Skin of body (tissue), 2 donors: Measurements from ENCODE around the gene DDI1. TPM values are rescaled to one million over a fixed set of nuclear protein-coding genes. Genes with fewer than 3 reads are reported as not detected.
A peak's percentile ranks its signal among the peaks of the same experiment; 100 is the strongest.

ENCODE experiments used
- DNase-seq: peaks from one replicate; lab custom pipeline; 2025; lab: John Stamatoyannopoulos, UW
- total RNA-seq: library from RNA; depleted of rRNA; stranded (reverse); fragments of >200 nt; gene quantifications from one replicate; pipeline ENCODE4 v1.2.3, GENCODE V29; 2014

The DDI1 gene
- total RNA-seq: not detected

DNA sequence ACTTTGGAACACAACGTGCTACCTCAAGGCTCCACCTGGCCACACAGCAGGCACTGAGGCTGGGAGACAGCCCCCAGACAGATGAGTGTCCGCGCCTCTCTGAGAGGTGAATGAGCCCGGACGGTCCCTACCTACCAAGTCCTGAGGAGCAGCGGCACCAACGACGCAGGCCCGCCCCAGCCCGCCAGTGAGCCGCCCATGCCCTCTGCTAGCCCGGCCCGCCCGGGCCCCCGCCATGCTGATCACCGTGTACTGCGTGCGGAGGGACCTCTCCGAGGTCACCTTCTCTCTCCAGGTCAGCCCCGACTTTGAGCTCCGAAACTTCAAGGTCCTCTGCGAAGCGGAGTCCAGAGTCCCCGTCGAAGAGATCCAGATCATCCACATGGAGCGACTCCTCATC is at the start of gene DDI1:
DDI1 (plus strand) TSS at position 53 of the 400 bp plus-strand sequence; CDS start at position 236, 183 bp downstream.
- no peak for DNase-seq

- no peak for DNase-seq
Observed at GRCh38 chr11:103987629-103988594, 48.5 kb upstream of the DDI1 start.

GRCh38 chr11:103988595-103988969 is 47.9 kb upstream of the DDI1 start:
- DNase-seq: no peak

DNA sequence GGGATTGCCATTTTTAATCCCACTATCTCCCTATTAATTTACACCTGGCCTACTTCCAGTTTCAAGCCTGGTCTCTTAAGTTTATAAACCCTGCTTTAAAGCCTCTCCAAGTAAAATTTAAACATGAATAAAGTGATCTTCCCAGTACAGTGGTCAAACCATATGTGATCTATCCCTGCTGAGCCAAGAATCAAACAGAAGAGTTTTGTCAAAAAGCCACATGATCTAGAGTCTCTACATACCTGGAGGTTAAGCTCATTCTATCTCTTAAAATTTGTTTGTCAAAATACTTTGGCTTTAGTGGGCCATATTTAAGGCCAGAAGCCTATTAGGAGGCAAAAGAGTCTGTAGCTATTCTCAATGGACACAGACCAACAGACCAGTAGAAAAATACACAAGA is 42.9 kb upstream of the DDI1 start:
- DNase-seq: peak; percentile 13

DNA sequence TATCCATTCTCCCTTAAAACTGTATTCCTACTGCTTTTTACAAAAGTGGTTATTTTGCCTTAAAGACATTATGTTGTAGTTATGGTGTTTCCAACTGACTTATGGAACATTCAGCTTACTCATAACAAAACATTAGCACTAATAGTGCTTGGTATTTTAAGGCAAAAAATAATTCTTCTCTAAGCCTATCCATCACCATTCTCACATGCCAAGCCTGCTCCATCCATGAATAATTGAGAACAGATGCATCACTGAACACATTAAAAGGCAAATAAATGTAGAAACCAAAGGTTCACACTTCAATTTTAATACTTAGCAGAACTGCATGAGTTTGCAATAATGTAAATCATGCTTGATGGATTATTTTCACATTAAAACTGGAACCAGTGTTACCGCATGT is 42.3 kb upstream of the DDI1 start:
- peak; percentile 34 for DNase-seq

GRCh38 chr11:103994518-103994917 is 41.9 kb upstream of the DDI1 start:
- no peak for DNase-seq

GRCh38 chr11:103995896-103996295 is 40.5 kb upstream of the DDI1 start:
- DNase-seq: no peak

GRCh38 chr11:103997082-103997481 is 39.4 kb upstream of the DDI1 start:
- DNase-seq: no peak

DNA sequence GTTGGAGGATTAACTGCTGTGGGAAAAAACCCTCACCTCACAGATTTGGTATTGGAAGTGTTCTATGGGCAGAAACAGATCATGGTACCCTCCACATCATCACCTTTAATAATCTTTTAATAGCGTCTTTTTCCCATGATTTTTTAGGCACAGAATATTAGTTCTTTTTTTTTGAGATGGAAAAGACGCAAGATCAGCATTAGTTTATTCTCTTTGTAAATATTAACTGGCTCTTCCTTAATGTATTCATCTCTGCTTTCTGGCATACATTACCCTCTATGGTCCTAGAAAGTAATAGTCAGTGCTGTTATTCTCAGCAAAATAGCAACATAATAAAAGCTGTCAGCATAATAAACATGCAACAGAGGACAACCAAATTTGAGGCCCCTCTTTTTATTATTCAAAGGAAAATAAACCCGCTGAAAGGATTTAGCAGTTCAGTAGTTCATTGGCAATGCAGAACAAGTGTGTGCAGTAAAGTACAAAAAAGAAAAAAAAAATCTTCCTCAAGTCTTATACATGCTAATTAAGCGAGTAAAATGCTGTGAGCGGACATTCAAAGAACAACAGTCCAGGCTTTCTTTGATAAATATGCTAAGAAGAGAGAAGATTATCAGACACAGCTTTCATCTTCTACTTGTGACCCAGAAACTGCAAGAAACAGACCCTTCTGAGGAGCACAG is 37.5 kb upstream of the DDI1 start:
- no peak for DNase-seq

- DNase-seq: no peak
Observed at GRCh38 chr11:104000798-104001197, 35.6 kb upstream of the DDI1 start.

DNA sequence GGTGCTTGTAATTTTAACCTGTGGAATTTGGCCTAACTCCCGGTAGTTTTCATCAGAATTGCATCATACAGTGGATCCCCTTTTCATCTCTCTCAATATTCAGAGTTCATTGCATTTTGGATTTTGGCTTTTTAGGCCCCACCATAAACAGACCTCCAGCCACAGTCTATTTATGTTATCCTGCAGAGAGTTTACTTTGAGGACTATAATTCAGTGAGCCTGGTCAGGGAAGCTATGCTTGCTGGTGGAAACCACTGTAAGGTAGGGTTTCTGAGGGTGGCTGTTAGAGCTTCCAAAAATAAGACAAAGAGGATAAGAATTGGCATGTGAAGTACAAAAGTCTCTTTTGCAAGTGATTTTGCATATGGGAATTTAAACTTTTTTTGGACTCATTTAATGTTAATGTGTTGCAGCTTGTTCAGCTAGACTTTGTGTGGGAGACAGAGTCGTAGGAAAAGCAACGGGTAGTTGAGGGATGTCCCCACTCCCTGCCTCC is 34.8 kb upstream of the DDI1 start:
- DNase-seq: no peak

- no peak for DNase-seq
Observed at GRCh38 chr11:104003491-104003890, 32.9 kb upstream of the DDI1 start.

DNA sequence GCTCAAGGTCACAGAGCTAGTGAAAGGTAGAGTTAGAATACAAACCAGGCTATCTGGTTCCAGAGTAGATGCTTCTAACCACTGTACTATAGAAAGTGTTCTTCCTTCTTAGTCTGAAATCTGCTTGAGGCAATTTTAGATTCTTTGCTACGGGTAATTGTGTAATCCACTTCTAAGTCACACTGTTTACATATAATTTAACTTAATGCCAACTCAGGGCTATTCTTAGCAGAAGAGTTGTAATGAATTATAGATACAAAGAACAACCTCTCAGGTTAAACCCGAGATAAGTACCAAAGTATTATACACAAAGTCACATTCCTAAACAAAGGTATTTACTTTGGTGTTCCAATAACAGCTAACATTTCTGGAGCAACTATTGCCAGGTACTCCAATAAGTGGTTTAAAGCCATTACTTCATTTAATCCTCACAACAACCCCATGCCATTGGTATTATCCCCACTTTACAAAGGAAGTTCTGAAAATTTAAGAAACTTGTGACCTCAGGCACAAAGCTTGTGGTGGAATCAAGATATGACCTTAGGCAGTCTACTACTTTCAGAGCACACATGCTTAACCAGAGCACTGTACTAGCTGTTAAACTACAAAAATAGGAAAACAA is 31.1 kb upstream of the DDI1 start:
- no peak for DNase-seq

DNA sequence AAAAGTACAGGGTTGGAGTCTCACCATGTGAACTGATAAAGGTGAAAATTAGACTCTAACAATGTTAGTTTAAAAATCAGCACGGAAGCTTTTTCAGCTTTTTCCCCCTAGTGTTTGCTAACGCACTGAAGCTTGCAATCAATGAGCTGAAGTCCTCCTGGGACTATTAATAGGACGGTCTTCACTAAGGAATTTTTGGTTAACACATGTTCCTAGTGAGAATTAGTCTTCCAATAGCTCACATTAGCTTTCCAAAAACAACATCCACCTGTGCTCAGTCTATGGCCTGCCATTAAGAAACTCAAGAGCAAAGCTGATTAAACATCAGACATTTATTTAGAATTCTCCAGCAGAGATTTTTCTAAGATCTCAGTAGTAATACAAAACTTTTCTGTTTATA is 26.7 kb upstream of the DDI1 start:
- DNase-seq: no peak

DNA sequence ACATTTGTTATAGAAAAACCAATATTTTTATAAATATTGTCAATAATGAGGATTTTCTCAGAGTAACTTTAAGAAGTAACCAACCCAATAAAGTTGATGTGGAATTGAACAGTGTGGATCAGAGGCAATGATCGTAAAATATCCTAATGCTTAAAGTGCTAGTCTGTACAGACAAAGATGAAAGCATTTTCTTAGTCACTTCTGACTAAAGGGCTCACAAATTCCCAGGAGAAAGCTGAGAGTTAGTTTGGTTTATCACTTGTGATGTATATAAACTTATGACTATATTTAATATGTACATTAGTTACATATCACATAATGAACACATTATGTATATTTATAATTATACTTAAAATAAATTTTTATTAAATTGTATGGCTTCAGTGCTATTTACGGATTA is 25.4 kb upstream of the DDI1 start:
- no peak for DNase-seq

DNA sequence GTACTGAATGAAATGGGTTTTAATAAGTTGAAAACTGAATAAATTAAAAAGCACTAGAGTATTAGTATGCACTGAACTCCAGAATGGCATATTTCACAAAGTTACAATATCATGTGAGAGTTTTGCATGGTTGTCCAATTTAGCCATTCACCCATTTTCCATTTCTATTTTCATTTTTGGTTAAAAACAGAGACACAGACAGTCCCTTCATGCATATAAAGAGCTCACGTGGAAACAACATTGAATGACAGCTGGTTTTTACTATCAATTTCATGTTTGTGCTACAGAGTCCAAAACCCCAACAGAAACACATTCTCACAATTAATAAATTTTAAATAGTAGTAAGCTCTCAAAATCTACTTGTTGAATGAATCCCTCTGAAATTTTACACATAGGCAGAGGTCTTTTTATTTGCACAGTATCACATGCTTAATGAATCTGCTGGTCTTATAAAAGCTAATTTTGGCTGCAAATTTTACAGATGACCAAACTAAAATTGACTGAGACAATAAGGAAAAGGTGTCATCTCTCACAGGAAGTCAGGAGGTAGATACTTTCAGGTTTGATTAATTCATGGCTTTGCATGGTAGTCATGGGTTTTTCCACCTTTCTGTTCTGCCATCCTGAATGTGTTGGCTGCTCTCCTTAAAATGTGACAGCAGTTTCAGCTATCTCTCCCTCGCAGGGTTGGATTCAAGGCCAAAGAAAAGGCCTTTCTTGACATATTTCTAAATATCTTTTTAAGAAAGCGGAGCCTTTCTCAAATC is 20.6 kb upstream of the DDI1 start:
- DNase-seq: no peak

GRCh38 chr11:104024572-104024971 is 11.9 kb upstream of the DDI1 start:
- DNase-seq: no peak

DNA sequence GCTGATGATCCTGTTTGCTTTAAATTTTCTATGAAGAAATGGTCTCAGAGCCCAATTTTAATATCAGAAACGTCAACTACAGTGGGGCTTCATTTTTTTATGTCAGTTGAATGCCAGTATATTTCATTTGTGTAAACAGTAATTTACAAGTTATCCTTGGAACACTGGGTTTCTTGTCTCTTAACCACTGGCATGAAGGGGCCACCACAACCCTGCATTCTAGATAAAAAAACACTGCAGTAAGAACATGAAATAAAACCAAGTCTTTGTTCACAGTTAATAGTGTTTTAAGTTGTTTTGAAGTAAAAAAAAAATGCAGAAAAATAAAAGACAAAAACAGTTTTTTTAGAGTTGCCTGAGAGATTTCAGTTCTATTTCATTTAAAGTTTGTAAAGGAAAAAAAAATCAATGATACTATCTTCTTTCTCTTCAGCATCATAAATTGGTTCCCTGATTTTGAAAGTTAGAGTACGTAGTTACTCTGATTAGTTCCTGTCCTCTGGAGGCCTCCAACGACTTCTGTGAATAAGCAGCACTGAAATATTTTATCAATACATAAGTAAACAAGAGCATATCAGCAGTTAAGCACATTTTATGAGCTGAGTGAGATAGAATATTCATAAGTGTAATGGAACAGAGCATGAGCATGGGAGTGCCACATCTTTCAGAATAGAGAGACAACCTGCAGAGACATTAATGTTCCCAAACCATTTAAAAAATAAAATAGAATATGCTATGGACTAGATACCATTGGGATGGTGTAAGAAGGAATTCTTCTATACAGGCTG is 7.8 kb upstream of the DDI1 start:
- DNase-seq: no peak

DNA sequence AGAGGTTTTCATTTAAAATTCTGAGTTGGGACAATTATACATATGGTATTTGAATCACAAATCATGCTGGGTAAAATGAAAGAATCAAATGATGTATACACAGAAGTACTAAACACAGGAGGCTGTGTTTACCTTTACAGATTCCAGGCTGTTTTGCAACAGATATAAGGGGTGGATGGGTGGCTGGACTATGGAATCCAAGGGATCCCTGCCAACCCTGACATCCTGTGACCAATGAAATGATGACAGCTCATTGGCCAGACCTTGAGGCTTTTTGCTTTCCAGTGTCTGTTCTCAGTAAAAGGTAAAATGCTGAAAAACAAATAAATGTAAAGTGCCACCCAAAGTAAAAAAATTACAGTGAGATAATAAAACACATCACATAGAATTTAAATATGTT is 3.3 kb upstream of the DDI1 start:
- DNase-seq: no peak

DNA sequence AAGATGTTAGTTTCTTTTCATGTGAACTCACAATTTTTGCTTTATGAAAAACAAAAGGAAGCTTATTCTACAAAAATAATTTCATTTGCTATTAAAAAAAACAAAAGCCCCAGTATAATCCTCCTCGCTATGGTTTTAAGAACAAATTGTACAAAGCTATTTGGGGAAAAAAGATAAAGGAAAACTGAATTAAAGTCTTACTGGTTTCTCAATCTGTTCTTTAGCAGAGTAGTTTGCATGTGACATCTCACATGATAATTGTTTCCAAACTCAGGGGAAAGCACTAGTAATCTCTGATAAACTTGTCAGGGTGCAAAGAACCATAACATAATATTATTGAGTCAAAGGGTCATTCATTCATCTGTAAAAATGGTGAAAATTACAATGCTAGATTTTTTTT is 2.9 kb upstream of the DDI1 start:
- DNase-seq: no peak

GRCh38 chr11:104036995-104037394 is 555 bp downstream of the DDI1 start:
- DNase-seq: no peak
